GM12878 (cell line): ENCODE measurements around the gene KLHL20. TPM values are rescaled to one million over a fixed set of nuclear protein-coding genes. Genes with fewer than 3 reads are reported as not detected.
A peak's percentile ranks its signal among the peaks of the same experiment; 100 is the strongest.

ENCODE experiments used
- BHLHE40 ChIP-seq, 2 experiments: fragments of 450-650 bp in 1 of 2; IDR thresholded peaks; 2 replicates each; pipeline ENCODE4 v1.6.1; 2011 to 2017; ENCODE audit warnings: low read depth in 2 of 2, borderline replicate concordance in 1 of 2, improper control_type of control experiment in 1 of 2, low read length in 1 of 2, mild to moderate bottlenecking in 1 of 2
- CBX5 ChIP-seq: sonication (generic); IDR thresholded peaks from 2 replicates; pipeline ENCODE4 v1.6.1; 2016; ENCODE audit warnings: low read depth, moderate library complexity, mild to moderate bottlenecking, inconsistent platforms
- CHD2 ChIP-seq: IDR thresholded peaks from 2 replicates; pipeline ENCODE4 v1.6.1; 2011; ENCODE audit warnings: low read depth, low read length, improper control_type of control experiment, borderline replicate concordance
- CREB1 ChIP-seq: IDR thresholded peaks from 2 replicates; pipeline ENCODE4 v1.6.1; 2012; ENCODE audit warnings: low read depth, mild to moderate bottlenecking, inconsistent platforms
- ETV6 ChIP-seq, 2 experiments: fragments of 450-650 bp in 1 of 2; IDR thresholded peaks in 1 of 2; conservative IDR thresholded peaks in 1 of 2; 2 replicates each; pipeline ENCODE4 v1.6.1; 2014; ENCODE audit warnings: antibody characterized with exemption in 1 of 2, borderline replicate concordance in 1 of 2, low read depth in 1 of 2, mild to moderate bottlenecking in 1 of 2, moderate library complexity in 1 of 2
- GABPA ChIP-seq: IDR thresholded peaks from 2 replicates; pipeline ENCODE4 v1.6.1; 2014; ENCODE audit warnings: antibody characterized with exemption, low read depth, mild to moderate bottlenecking, inconsistent platforms
- GATAD2B ChIP-seq: fragments of 450-650 bp; conservative IDR thresholded peaks from 2 replicates; pipeline ENCODE4 v1.6.1; 2017; ENCODE audit warnings: low read depth, mild to moderate bottlenecking, moderate library complexity
- HCFC1 ChIP-seq: fragments of 150-350 bp; IDR thresholded peaks from 2 replicates; pipeline ENCODE4 v1.6.1; 2014; ENCODE audit warnings: low read length
- IKZF1 ChIP-seq: fragments of 450-650 bp; conservative IDR thresholded peaks from 2 replicates; pipeline ENCODE4 v1.6.1; 2017; ENCODE audit warnings: antibody characterized with exemption, mild to moderate bottlenecking
- IRF3 ChIP-seq: fragments of 450-650 bp; IDR thresholded peaks from 2 replicates; pipeline ENCODE4 v1.6.1; 2014; ENCODE audit warnings: mild to moderate bottlenecking
- IRF4 ChIP-seq: IDR thresholded peaks from 2 replicates; pipeline ENCODE4 v1.6.1; 2011; ENCODE audit warnings: low read depth, low read length
- KLF5 ChIP-seq: fragments of 450-650 bp; IDR thresholded peaks from 2 replicates; pipeline ENCODE4 v1.6.1; 2014; ENCODE audit warnings: mild to moderate bottlenecking; ENCODE audit not compliant: partially characterized antibody
- NR2F1 ChIP-seq: fragments of 450-650 bp; conservative IDR thresholded peaks from 2 replicates; pipeline ENCODE4 v1.6.1; 2017; ENCODE audit warnings: mild to moderate bottlenecking
- PAX8 ChIP-seq: fragments of 450-650 bp; IDR thresholded peaks from 2 replicates; pipeline ENCODE4 v1.6.1; 2017; ENCODE audit warnings: mild to moderate bottlenecking, moderate library complexity
- RAD21 ChIP-seq: IDR thresholded peaks from 2 replicates; pipeline ENCODE4 v1.6.1; 2011; ENCODE audit warnings: mild to moderate bottlenecking, low read depth, low read length, moderate library complexity; ENCODE audit not compliant: insufficient read depth
- RAD51 ChIP-seq: fragments of 450-650 bp; IDR thresholded peaks from 2 replicates; pipeline ENCODE4 v1.6.1; 2016; ENCODE audit warnings: moderate library complexity, mild to moderate bottlenecking, inconsistent platforms
- SIN3A ChIP-seq: IDR thresholded peaks from 2 replicates; pipeline ENCODE4 v1.6.1; 2012; ENCODE audit warnings: low read depth, low read length, improper control_type of control experiment
- SMAD5 ChIP-seq: IDR thresholded peaks from 2 replicates; pipeline ENCODE4 v1.6.1; 2016; ENCODE audit warnings: antibody characterized with exemption, low read depth
- SREBF1 ChIP-seq: IDR thresholded peaks from 2 replicates; pipeline ENCODE4 v1.6.1; 2012; ENCODE audit warnings: mild to moderate bottlenecking, low read length
- SREBF2 ChIP-seq: IDR thresholded peaks from 2 replicates; pipeline ENCODE4 v1.6.1; 2012; ENCODE audit warnings: mild to moderate bottlenecking, low read length
- SRF ChIP-seq, 2 experiments: IDR thresholded peaks; 2 replicates each; pipeline ENCODE4 v1.6.1; 2011; ENCODE audit warnings: low read depth in 2 of 2, low read length in 2 of 2, mild to moderate bottlenecking in 1 of 2, moderate library complexity in 1 of 2
- TAF1 ChIP-seq: IDR thresholded peaks from 2 replicates; pipeline ENCODE4 v1.6.1; 2011; ENCODE audit warnings: mild to moderate bottlenecking, low read depth, low read length, borderline replicate concordance
- TCF7 ChIP-seq: IDR thresholded peaks from 2 replicates; pipeline ENCODE4 v1.6.1; 2014; ENCODE audit warnings: antibody characterized with exemption, borderline replicate concordance
- ZNF207 ChIP-seq: fragments of 450-650 bp; IDR thresholded peaks from 2 replicates; pipeline ENCODE4 v1.6.1; 2014; ENCODE audit warnings: antibody characterized with exemption, mild to moderate bottlenecking, borderline replicate concordance
- ZNF217 ChIP-seq: fragments of 450-650 bp; IDR thresholded peaks from 2 replicates; pipeline ENCODE4 v1.6.1; 2017; ENCODE audit warnings: antibody characterized with exemption, mild to moderate bottlenecking
- polyA plus RNA-seq, 11 experiments: library from polyadenylated mRNA; depleted of rRNA in 4 of 11; unstranded in 6 of 11; stranded (reverse) in 5 of 11; fragments of >200 nt; fragmentation: Nextera tagmentation in 4 of 11; fragmentation: Illumina TruSeq in 1 of 11; extraction: Ambion mirVana in 4 of 11; extraction: Trizol in 1 of 11; gene quantifications; 1 replicate in 1 of 11; 2 replicates in 10 of 11; pipeline versions ENCODE4 v1.2.1 to v1.2.3, GENCODE V29; 2011 to 2016; ENCODE audit warnings: inconsistent platforms in 2 of 11, missing spikeins in 2 of 11, low read depth in 1 of 11
- total RNA-seq, 4 experiments: library from RNA; depleted of rRNA in 3 of 4; stranded (reverse); fragments of >200 nt in 3 of 4; fragmentation: Illumina TruSeq in 1 of 4; extraction: Trizol in 1 of 4; gene quantifications; 2 replicates each; pipeline versions ENCODE4 v1.2.1 to v1.2.3, GENCODE V29; 2013 to 2021
- TF ChIP-seq, protein P1 (sequence below): IDR thresholded peaks from 2 replicates; pipeline ENCODE4 v1.6.1; 2012; ENCODE audit warnings: mild to moderate bottlenecking, low read depth, low read length

KLHL20 gene
- total and polyA plus RNA-seq, 10 of the 15 experiments (the other 5 are each of a cell fraction or from before 2014, with no cell fraction given): 3.8 to 14.0 (median 10.0) TPM

- TF ChIP-seq SIN3A (peak; percentile 84; the same call in 1 of the 2 replicates), CBX5 (peak; percentile 96), SRF (IDR thresholded peaks at IDR 0.05; ENCODE audit: low read depth in 2 of 2, low read length in 2 of 2) (peak; percentile 88 to 96), PAX8 (no peak), NR2F1 (peak; percentile 73), ZNF217 (no peak), RAD51 (no peak), TAF1 (peak; percentile 96), SREBF2 (no peak), RAD21 (0 out of 2 replicates have a peak, but pooled peaks have one; percentile 10), IRF3 (peak; percentile 18; the same call in 1 of the 2 replicates), IKZF1 (peak; percentile 79), IRF4 (peak; percentile 74), SREBF1 (no peak), BHLHE40 (IDR thresholded peaks at IDR 0.05; ENCODE audit: borderline replicate concordance in 1 of 2, low read depth in 2 of 2, low read length in 1 of 2) (no peak), ZNF207 (no peak; the same call in 1 of the 2 replicates), SMAD5 (peak; percentile 75; the same call in 1 of the 2 replicates), GATAD2B (peak; percentile 64; the same call in 1 of the 2 replicates), TCF7 (peak; percentile 78; the same call in 1 of the 2 replicates), GABPA (peak; percentile 100), ETV6 (conservative IDR thresholded peaks at IDR 0.05 in 1 of 2, IDR thresholded peaks at IDR 0.05 in 1 of 2; ENCODE audit: borderline replicate concordance in 1 of 2, low read depth in 1 of 2) (peak in 1 of 2 experiments; percentile 78; a peak in 1 of 4 replicates), KLF5 (peak; percentile 33), CREB1 (peak; percentile 60; the same call in 1 of the 2 replicates), HCFC1 (peak; percentile 88), CHD2 (no peak; the same call in 1 of the 2 replicates)
- TF ChIP-seq, protein P1, sequence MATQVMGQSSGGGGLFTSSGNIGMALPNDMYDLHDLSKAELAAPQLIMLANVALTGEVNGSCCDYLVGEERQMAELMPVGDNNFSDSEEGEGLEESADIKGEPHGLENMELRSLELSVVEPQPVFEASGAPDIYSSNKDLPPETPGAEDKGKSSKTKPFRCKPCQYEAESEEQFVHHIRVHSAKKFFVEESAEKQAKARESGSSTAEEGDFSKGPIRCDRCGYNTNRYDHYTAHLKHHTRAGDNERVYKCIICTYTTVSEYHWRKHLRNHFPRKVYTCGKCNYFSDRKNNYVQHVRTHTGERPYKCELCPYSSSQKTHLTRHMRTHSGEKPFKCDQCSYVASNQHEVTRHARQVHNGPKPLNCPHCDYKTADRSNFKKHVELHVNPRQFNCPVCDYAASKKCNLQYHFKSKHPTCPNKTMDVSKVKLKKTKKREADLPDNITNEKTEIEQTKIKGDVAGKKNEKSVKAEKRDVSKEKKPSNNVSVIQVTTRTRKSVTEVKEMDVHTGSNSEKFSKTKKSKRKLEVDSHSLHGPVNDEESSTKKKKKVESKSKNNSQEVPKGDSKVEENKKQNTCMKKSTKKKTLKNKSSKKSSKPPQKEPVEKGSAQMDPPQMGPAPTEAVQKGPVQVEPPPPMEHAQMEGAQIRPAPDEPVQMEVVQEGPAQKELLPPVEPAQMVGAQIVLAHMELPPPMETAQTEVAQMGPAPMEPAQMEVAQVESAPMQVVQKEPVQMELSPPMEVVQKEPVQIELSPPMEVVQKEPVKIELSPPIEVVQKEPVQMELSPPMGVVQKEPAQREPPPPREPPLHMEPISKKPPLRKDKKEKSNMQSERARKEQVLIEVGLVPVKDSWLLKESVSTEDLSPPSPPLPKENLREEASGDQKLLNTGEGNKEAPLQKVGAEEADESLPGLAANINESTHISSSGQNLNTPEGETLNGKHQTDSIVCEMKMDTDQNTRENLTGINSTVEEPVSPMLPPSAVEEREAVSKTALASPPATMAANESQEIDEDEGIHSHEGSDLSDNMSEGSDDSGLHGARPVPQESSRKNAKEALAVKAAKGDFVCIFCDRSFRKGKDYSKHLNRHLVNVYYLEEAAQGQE: peak; percentile 57; the same call in 1 of the 2 replicates
Observed at GRCh38 chr1:173714759-173715537, at the start of gene KLHL20 (continued).
